GM23338 (cell line): Measurements from ENCODE around the gene KICS2. TPM values are rescaled to one million over a fixed set of nuclear protein-coding genes. Genes with fewer than 3 reads are reported as not detected.

Experiments
- ATAC-seq: fragments of 200-7000 bp; cut with Tn5 transposase; 3 replicates; pipeline ENCODE4 v1.9.1; 2020
- DNase-seq: peaks from one replicate; pipeline ENCODE4 v3.0.0-alpha.2; 2015; ENCODE audit warnings: low spot score
- H2AFZ ChIP-seq: fragments of 200-600 bp; sonication (generic); 2 replicates; pipeline ENCODE4 v1.8.0; 2016; ENCODE audit warnings: antibody characterized with exemption, mild to moderate bottlenecking, moderate library complexity
- H3F3A ChIP-seq: fragments of 200-600 bp; sonication (generic); replicated peaks from 2 replicates; pipeline ENCODE4 v1.8.0; 2017; ENCODE audit warnings: antibody characterized with exemption, mixed run types, low read depth
- H3K27ac ChIP-seq: fragments of 200-600 bp; sonication (generic); 2 replicates; pipeline ENCODE4 v1.6.1; 2016; ENCODE audit warnings: low read depth
- H3K27me3 ChIP-seq: fragments of 200-600 bp; sonication (generic); 2 replicates; pipeline ENCODE4 v1.8.0; 2016; ENCODE audit warnings: mild to moderate bottlenecking, mixed run types, moderate library complexity; ENCODE audit not compliant: insufficient read depth
- H3K36me3 ChIP-seq: fragments of 200-600 bp; sonication (generic); 2 replicates; pipeline ENCODE4 v1.8.0; 2016; ENCODE audit warnings: mild to moderate bottlenecking; ENCODE audit not compliant: insufficient read depth
- H3K4me1 ChIP-seq: fragments of 200-600 bp; sonication (generic); 2 replicates; pipeline ENCODE4 v1.8.0; 2016; ENCODE audit warnings: mild to moderate bottlenecking, moderate library complexity; ENCODE audit not compliant: insufficient read depth
- H3K4me2 ChIP-seq: fragments of 200-600 bp; sonication (generic); 2 replicates; pipeline ENCODE4 v1.7.1; 2017; ENCODE audit warnings: mixed run types
- H3K4me3 ChIP-seq: fragments of 200-600 bp; sonication (generic); 2 replicates; pipeline ENCODE4 v1.6.1; 2016; ENCODE audit warnings: mixed run types
- H3K79me2 ChIP-seq: fragments of 200-600 bp; sonication (generic); replicated peaks from 2 replicates; pipeline ENCODE4 v1.8.0; 2017; ENCODE audit warnings: mild to moderate bottlenecking; ENCODE audit not compliant: insufficient read depth
- H3K9me2 ChIP-seq: fragments of 200-600 bp; sonication (generic); 2 replicates; pipeline ENCODE4 v1.8.0; 2017; ENCODE audit not compliant: insufficient read depth
- H4K20me1 ChIP-seq: fragments of 200-600 bp; sonication (generic); replicated peaks from 2 replicates; pipeline ENCODE4 v1.8.0; 2017; ENCODE audit warnings: mild to moderate bottlenecking; ENCODE audit not compliant: insufficient read depth
- H3K27ac Mint-ChIP-seq: 2 replicates; pipeline ENCODE4 v1.8.0; 2020; ENCODE audit warnings: inconsistent platforms, mild to moderate bottlenecking, moderate library complexity, mixed read lengths
- H3K27me3 Mint-ChIP-seq: 3 replicates; pipeline ENCODE4 v1.8.0; 2022; ENCODE audit warnings: low read depth, mild to moderate bottlenecking, moderate library complexity, mixed read lengths, inconsistent platforms; ENCODE audit not compliant: insufficient read depth, poor library complexity
- H3K36me3 Mint-ChIP-seq: 3 replicates; pipeline ENCODE4 v1.8.0; 2021; ENCODE audit warnings: low read depth, mild to moderate bottlenecking, inconsistent platforms, moderate library complexity, mixed read lengths
- H3K4me1 Mint-ChIP-seq: 3 replicates; pipeline ENCODE4 v1.8.0; 2020; ENCODE audit warnings: mild to moderate bottlenecking, inconsistent platforms, mixed read lengths
- H3K4me3 Mint-ChIP-seq: 3 replicates; pipeline ENCODE4 v1.8.0; 2021; ENCODE audit warnings: moderate library complexity, mild to moderate bottlenecking, inconsistent platforms, mixed read lengths
- H3K9me3 Mint-ChIP-seq: 3 replicates; pipeline ENCODE4 v1.8.0; 2020; ENCODE audit warnings: moderate library complexity, mild to moderate bottlenecking, inconsistent platforms, mixed read lengths
- CREB1 ChIP-seq: fragments of 250-450 bp; sonication (Bioruptor Pico); IDR thresholded peaks from 2 replicates; pipeline ENCODE4 v1.5.0; 2020; ENCODE audit warnings: low read depth, mild to moderate bottlenecking, moderate library complexity
- EZH2phosphoT487 ChIP-seq: fragments of 200-600 bp; sonication (generic); IDR thresholded peaks from one replicate; pipeline ENCODE4 v1.8.1; 2018; ENCODE audit warnings: antibody characterized with exemption; ENCODE audit not compliant: unreplicated experiment
- NANOG ChIP-seq: IDR thresholded peaks from 2 replicates; pipeline ENCODE4 v1.6.1; 2016; ENCODE audit warnings: antibody characterized with exemption, borderline replicate concordance
- POLR2AphosphoS5 ChIP-seq: IDR thresholded peaks from 2 replicates; pipeline ENCODE4 v1.6.1; 2016; ENCODE audit warnings: antibody characterized with exemption, low read depth
- STAT1 ChIP-seq: IDR thresholded peaks from one replicate; pipeline ENCODE4 v1.6.1; 2016; ENCODE audit warnings: antibody characterized with exemption; ENCODE audit not compliant: unreplicated experiment
- ZNF114 ChIP-seq: fragments of 250-450 bp; sonication (Bioruptor Pico); IDR thresholded peaks from 2 replicates; pipeline ENCODE4 v1.5.0; 2020; ENCODE audit warnings: mild to moderate bottlenecking, moderate library complexity
- ZNF331 ChIP-seq: fragments of 250-450 bp; sonication (Bioruptor Pico); IDR thresholded peaks from 2 replicates; pipeline ENCODE4 v1.5.0; 2020; ENCODE audit warnings: low read depth, mild to moderate bottlenecking, moderate library complexity
- polyA plus RNA-seq: library from polyadenylated mRNA; unstranded; fragments of >200 nt; fragmentation: Nextera tagmentation; extraction: Ambion mirVana; gene quantifications from 2 replicates; pipeline ENCODE4 v1.2.1, GENCODE V29; 2016
- total RNA-seq: library from RNA; depleted of rRNA; stranded (reverse); fragments of >200 nt; shearing (Covaris generic); gene quantifications from 2 replicates; pipeline ENCODE4 v1.2.3, GENCODE V29; 2014
- TF ChIP-seq, protein P1 (sequence below), 2 experiments: fragments of 200-600 bp in 1 of 2; sonication (generic) in 1 of 2; conservative IDR thresholded peaks; 2 replicates each; pipeline versions ENCODE4 v1.5.1 to v1.6.1; 2016 to 2017; ENCODE audit warnings: antibody characterized with exemption in 2 of 2, low read depth in 2 of 2, mild to moderate bottlenecking in 2 of 2, moderate library complexity in 1 of 2
- TF ChIP-seq, protein P2 (sequence below): IDR thresholded peaks from 2 replicates; pipeline ENCODE4 v1.6.1; 2016; ENCODE audit warnings: antibody characterized with exemption
- TF ChIP-seq, protein P3 (sequence below): IDR thresholded peaks from one replicate; pipeline ENCODE4 v1.6.1; 2018; ENCODE audit warnings: antibody characterized with exemption; ENCODE audit not compliant: unreplicated experiment

The KICS2 gene
- total and polyA plus RNA-seq, 2 experiments from 2014 or later, result 7.6 to 10.5 TPM

DNA sequence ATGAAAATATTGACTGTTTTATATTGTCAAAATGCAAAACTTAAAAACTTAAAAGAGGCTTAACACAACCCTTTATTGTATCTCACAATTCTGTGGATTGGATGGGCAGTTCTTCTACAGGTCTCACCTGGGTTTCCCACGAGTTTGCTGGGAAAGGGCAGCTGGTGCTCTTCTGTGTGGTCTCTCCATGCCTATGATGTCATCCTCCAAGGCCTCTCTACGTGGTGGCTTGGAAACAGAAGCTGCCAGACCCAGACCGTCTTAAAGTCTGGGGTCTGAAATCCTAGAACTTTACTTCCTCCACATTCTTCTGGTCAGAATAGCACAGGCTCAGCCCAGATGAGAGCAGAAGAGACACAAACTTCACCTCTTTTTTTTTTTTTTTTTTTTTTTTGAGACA, 36.5 kb upstream of the KICS2 start (continued):
- no peak for TF ChIP-seq ZNF114 (CRISPR knock-in tag)
- no peak for TF ChIP-seq EZH2phosphoT487
- no peak for TF ChIP-seq POLR2AphosphoS5

DNA sequence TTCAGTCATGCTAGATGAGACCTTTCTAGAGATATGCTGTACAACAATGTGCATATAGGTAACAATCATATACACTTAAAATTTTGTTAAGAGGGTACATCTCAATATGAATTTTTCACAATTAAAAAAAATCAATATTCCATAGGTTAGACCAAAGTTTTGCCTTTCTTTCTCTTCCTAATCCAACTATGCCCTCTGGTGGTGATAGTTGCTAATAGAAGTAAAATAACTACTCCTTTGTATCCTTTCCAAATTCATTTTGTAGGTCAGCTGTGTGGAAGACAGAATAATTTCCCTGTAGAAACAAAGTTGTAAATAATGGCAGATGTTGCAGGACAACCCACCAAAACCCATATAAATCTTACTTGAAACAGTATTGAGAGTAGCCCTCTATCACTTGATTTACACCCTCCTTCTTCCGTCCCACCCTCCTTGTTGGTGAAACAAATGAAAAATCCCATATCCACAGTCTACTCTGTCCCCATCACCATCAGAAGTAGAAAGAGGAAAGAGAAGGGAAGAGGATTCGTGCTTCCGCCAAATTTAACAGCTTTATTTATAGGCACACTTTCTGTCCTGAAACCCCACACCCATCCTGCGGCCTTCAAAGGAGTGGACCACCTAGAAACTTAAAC, 34.2 kb upstream of the KICS2 start:
- Histone ChIP-seq H3K4me1 (no peaks in the 10 kb centered on the region), H2AFZ (peak overlapping the region; percentile 36; the same call in 1 of the 2 replicates), H3K27me3 (no peaks in the 10 kb centered on the region), H3K4me2 (peak overlapping the region; percentile 45), H3K9me2 (no peaks in the 10 kb centered on the region), H4K20me1 (no peaks in the 10 kb centered on the region), H3K27ac (no peak overlapping the region), H3K36me3 (no peaks in the 10 kb centered on the region), H3F3A (no peaks in the 10 kb centered on the region), H3K79me2 (no peaks in the 10 kb centered on the region), H3K4me3 (peak overlapping the region; percentile 18; the same call in 1 of the 2 replicates)
- no peaks in the 10 kb centered on the region for H3K36me3 Mint-ChIP-seq
- H3K27ac Mint-ChIP-seq, result no peak overlapping the region
- no peaks in the 10 kb centered on the region for H3K4me1 Mint-ChIP-seq
- no peak overlapping the region for H3K4me3 Mint-ChIP-seq
- no peak for TF ChIP-seq NANOG
- TF ChIP-seq, protein P1, sequence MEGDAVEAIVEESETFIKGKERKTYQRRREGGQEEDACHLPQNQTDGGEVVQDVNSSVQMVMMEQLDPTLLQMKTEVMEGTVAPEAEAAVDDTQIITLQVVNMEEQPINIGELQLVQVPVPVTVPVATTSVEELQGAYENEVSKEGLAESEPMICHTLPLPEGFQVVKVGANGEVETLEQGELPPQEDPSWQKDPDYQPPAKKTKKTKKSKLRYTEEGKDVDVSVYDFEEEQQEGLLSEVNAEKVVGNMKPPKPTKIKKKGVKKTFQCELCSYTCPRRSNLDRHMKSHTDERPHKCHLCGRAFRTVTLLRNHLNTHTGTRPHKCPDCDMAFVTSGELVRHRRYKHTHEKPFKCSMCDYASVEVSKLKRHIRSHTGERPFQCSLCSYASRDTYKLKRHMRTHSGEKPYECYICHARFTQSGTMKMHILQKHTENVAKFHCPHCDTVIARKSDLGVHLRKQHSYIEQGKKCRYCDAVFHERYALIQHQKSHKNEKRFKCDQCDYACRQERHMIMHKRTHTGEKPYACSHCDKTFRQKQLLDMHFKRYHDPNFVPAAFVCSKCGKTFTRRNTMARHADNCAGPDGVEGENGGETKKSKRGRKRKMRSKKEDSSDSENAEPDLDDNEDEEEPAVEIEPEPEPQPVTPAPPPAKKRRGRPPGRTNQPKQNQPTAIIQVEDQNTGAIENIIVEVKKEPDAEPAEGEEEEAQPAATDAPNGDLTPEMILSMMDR (conservative IDR thresholded peaks at IDR 0.05; ENCODE audit: low read depth in 2 of 2), result peak in 1 of 2 experiments; percentile 85
- H3K27me3 Mint-ChIP-seq, result peaks cover 3% of the 10 kb centered on the region
- DNase-seq, result peak; percentile 83
- H3K9me3 Mint-ChIP-seq, result no peaks in the 10 kb centered on the region
- ATAC-seq, result peak; percentile 52

DNA sequence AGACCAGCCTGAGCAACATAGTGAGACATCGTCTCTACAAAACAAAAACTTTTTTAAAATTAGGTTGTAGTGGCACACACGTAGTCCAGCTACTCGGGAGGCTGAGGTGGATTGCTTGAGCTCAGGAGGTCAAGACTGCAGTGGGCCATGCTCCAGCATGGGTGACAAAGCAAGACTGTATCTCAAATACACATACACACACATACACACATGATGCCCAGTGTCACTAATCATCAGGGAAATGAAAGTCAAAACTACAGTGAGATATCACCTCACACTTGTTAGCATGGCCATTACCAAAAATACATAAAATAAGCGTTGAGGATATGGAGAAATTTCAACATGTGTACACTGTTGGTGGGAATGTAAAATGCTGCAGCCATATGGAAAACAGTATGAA, 33.2 kb upstream of the KICS2 start:
- no peaks in the 10 kb centered on the region for H4K20me1 ChIP-seq
- H3K4me1 ChIP-seq, result no peaks in the 10 kb centered on the region
- ATAC-seq, result no peak

More for the DNA sequence above, 33.2 kb upstream of the KICS2 start:
- no peaks in the 10 kb centered on the region for H3K79me2 ChIP-seq
- H2AFZ ChIP-seq, result no peak overlapping the region; the same call in 1 of the 2 replicates
- no peak overlapping the region for H3K4me3 ChIP-seq
- Mint-ChIP-seq H3K27me3 (peaks cover 3% of the 10 kb centered on the region), H3K4me3 (no peak overlapping the region), H3K9me3 (no peaks in the 10 kb centered on the region), H3K4me1 (no peaks in the 10 kb centered on the region), H3K27ac (no peak overlapping the region), H3K36me3 (no peaks in the 10 kb centered on the region)
- H3F3A ChIP-seq, result no peaks in the 10 kb centered on the region
- no peak overlapping the region for H3K4me2 ChIP-seq
- no peak for DNase-seq
- no peaks in the 10 kb centered on the region for H3K27me3 ChIP-seq
- no peak overlapping the region for H3K27ac ChIP-seq
- TF ChIP-seq, protein P2, sequence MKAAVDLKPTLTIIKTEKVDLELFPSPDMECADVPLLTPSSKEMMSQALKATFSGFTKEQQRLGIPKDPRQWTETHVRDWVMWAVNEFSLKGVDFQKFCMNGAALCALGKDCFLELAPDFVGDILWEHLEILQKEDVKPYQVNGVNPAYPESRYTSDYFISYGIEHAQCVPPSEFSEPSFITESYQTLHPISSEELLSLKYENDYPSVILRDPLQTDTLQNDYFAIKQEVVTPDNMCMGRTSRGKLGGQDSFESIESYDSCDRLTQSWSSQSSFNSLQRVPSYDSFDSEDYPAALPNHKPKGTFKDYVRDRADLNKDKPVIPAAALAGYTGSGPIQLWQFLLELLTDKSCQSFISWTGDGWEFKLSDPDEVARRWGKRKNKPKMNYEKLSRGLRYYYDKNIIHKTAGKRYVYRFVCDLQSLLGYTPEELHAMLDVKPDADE, result no peak
- TF ChIP-seq, protein P3, sequence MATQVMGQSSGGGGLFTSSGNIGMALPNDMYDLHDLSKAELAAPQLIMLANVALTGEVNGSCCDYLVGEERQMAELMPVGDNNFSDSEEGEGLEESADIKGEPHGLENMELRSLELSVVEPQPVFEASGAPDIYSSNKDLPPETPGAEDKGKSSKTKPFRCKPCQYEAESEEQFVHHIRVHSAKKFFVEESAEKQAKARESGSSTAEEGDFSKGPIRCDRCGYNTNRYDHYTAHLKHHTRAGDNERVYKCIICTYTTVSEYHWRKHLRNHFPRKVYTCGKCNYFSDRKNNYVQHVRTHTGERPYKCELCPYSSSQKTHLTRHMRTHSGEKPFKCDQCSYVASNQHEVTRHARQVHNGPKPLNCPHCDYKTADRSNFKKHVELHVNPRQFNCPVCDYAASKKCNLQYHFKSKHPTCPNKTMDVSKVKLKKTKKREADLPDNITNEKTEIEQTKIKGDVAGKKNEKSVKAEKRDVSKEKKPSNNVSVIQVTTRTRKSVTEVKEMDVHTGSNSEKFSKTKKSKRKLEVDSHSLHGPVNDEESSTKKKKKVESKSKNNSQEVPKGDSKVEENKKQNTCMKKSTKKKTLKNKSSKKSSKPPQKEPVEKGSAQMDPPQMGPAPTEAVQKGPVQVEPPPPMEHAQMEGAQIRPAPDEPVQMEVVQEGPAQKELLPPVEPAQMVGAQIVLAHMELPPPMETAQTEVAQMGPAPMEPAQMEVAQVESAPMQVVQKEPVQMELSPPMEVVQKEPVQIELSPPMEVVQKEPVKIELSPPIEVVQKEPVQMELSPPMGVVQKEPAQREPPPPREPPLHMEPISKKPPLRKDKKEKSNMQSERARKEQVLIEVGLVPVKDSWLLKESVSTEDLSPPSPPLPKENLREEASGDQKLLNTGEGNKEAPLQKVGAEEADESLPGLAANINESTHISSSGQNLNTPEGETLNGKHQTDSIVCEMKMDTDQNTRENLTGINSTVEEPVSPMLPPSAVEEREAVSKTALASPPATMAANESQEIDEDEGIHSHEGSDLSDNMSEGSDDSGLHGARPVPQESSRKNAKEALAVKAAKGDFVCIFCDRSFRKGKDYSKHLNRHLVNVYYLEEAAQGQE, result no peak
- TF ChIP-seq ZNF331 (CRISPR knock-in tag), result no peak
- TF ChIP-seq POLR2AphosphoS5, result no peak
- no peak for TF ChIP-seq STAT1
- TF ChIP-seq, protein P1 (conservative IDR thresholded peaks at IDR 0.05; ENCODE audit: low read depth in 2 of 2), result no peak
- TF ChIP-seq NANOG, result no peak
- no peak for TF ChIP-seq CREB1
- no peaks in the 10 kb centered on the region for H3K36me3 ChIP-seq
- H3K9me2 ChIP-seq, result no peaks in the 10 kb centered on the region
